SK-N-SH (cell line): ENCODE results near the gene TLE1.

Experiments used
- CTCF ChIP-seq: fragments of 200-600 bp; sonication (generic); IDR thresholded peaks from 2 replicates; pipeline ENCODE4 v1.6.1; 2017; ENCODE audit warnings: antibody characterized with exemption, mild to moderate bottlenecking, moderate library complexity
- EZH2phosphoT487 ChIP-seq: fragments of 200-600 bp; sonication (generic); IDR thresholded peaks from 2 replicates; pipeline ENCODE4 v1.6.1; 2017; ENCODE audit warnings: low read depth, mixed run types, mild to moderate bottlenecking, antibody characterized with exemption, moderate library complexity, borderline replicate concordance
- JUND ChIP-seq: IDR thresholded peaks from 2 replicates; pipeline ENCODE4 v1.4.0; 2012
- RAD21 ChIP-seq: IDR thresholded peaks from 2 replicates; pipeline ENCODE4 v1.6.1; 2012; ENCODE audit warnings: mild to moderate bottlenecking, low read length
- TAF1 ChIP-seq: IDR thresholded peaks from 2 replicates; pipeline ENCODE4 v1.6.1; 2012; ENCODE audit warnings: low read depth, mild to moderate bottlenecking, low read length, moderate library complexity, borderline replicate concordance
- TCF12 ChIP-seq: IDR thresholded peaks from 2 replicates; pipeline ENCODE4 v1.4.0; 2012

- TF ChIP-seq CTCF (no peak), TAF1 (no peak), JUND (no peak), TCF12 (no peak), EZH2phosphoT487 (no peak), RAD21 (no peak)
Observed at GRCh38 chr9:81650586-81651515, 38.5 kb downstream of the TLE1 start.
